WTC11 (cell line): ENCODE data around the gene HSPA12A.

Experiments
- CTCF ChIP-seq: fragments of 200-600 bp; IDR thresholded peaks from 2 replicates; pipeline ENCODE4 v1.8.0; 2022; ENCODE audit warnings: antibody characterized with exemption
- KAT7 ChIP-seq: sonication (generic); formaldehyde crosslinking; IDR thresholded peaks from 2 replicates; pipeline ENCODE4 v1.8.1; 2023; ENCODE audit warnings: missing genetic modification reagents, mild to moderate bottlenecking, borderline replicate concordance

DNA sequence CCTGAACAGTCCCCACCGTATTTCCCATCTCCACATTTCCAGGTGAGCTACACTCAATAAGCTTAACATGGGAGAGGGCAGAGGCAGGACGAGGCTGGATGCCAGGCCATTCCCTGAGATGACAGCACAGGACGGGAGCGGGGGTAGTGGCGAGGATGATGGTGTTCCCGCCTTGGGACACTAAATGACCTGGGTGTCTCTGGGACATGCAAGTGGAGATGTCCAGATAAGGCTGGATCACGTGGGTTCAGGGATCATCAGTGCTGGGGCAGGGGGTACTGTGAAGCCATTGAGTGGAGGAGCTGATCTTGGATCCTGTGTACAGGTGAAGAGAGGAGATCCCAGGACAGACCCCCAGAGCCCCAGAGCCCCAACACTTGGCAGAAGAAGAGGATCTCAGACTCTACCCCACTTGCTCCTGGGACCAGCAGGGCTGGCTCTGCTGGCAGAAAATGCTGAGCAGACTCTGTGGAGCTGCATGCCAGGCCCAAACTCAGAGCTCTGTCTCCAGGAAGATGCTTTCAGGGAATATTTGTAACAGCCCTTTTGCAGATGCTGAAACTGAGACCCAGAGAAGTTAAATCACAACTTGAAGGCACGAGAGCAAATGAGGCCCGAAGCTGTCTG is 29.7 kb upstream of the HSPA12A start:
- TF ChIP-seq CTCF, result no peak
- TF ChIP-seq KAT7 (CRISPR knock-in tag), result no peak
